ENCODE results near the gene IL5.
A peak's percentile ranks its signal among the peaks of the same experiment; 100 is the strongest.
"Not testable (repeated sequence)": the region's sequence is repeated elsewhere in the genome, so short reads cannot be mapped to it uniquely, and the experiment has no call there.

The IL5 gene

DNA sequence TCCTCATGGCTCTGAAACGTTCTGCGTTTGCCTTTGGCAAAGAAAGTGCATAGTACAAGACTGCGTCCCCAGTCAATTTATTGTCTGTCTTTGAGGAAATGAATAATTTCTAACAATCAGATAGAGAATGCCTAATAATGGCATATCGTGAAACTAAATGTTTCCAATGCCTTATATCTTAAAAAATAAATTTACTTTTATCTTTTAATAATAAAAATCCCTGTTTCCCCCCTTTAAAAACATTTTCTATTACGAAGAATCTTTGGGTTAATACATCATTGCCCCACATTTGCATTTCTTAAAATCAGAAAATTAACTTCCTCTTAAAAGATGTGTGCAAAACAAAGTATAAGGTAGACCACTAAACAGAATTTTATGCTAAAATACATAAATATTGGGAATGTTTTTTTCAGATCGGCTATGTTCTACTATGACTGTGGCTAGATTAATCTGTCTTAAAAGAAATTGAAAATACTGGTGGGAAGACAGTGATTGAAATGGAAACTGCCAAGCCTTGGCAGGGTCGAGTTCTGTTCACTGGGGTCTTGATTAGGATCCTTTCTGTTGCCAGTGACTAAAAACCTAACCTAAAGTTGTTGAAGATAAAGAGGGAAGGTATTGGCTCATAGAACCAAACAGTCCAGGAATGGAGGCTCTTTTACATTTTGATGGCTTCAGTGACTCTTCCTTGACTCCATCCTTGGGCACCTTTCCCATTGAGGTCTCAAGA is at the start of gene IL5:
Gene IL5 (minus strand): TSS at position 51 of the 730 bp plus-strand sequence. CDS start 44 bp downstream, at position 7.
- no peak for FAIRE-seq

DNA sequence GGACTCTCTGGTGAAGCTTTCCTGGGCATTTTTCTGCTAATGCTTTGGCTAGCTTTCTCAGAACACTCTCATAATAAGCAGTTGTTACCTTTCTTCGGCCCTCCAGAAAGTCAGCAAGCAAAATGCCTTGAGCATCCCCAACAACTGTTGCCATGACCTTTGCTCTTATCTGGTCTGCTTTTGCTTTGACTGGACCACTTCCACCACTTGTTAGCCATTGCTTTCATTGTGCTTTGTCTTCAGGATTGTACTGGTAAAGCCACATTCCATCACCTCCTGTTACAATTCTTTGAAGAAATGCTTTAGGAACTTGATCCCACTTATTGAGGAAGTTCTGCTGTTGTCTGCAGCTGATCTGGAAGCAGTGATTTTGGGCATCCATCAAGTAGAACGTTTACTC is 49.2 kb upstream of the IL5 start:
- no peak for FAIRE-seq

DNA sequence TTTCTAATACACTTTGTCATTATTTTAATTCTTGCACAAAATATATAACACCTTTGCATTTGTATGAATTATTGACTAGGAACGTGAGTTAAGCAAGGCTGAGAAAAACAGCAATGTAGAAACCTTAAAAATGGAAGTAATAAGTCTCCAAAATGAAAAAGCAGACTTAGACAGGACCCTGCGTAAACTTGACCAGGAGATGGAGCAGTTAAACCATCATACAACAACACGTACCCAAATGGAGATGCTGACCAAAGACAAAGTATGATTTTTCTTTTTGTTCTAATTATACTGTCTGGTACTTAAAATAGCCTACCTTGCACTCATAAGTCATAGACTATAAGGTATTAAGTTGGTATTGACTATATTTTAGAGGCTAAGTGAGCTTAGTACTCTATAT is 47.8 kb upstream of the IL5 start:
- peak; percentile 38 for FAIRE-seq

GRCh38 chr5:132589467-132589866 is 46.1 kb upstream of the IL5 start:
- no peak for FAIRE-seq

DNA sequence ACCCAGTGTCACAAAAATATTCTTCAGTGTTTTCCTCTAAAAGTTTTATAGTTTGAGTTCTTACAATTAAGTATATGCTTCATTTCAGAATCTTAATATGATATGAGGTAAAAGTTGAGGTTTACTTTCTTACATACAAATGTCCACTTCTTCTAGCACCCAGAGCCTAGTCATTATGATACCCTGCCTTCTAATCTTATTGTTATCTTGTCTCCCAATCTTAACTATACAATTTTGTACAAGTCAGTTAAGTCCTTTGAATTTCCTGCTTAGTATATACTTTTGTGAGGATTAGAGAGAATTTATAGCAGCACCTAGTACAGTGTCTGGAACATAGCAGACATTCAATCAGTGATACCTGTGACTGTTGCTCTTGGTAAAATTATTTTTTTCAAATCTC is 42.7 kb upstream of the IL5 start:
- no peak for FAIRE-seq

DNA sequence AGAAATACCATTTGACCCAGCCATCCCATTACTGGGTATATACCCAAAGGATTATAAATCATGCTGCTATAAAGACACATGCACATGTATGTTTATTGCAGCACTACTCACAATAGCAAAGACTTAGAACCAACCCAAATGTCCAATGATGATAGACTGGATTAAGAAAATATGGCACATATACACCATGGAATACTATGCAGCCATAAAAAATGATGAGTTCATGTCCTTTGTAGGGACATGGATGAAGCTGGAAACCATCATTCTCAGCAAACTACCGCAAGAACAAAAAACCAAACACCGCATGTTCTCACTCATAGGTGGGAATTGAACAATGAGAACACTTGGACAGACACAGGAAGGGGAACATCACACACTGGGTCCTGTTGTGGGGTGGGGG is 41.2 kb upstream of the IL5 start:
- not testable (repeated sequence) for FAIRE-seq

GRCh38 chr5:132576123-132576522 is 32.8 kb upstream of the IL5 start:
- no peak for FAIRE-seq

DNA sequence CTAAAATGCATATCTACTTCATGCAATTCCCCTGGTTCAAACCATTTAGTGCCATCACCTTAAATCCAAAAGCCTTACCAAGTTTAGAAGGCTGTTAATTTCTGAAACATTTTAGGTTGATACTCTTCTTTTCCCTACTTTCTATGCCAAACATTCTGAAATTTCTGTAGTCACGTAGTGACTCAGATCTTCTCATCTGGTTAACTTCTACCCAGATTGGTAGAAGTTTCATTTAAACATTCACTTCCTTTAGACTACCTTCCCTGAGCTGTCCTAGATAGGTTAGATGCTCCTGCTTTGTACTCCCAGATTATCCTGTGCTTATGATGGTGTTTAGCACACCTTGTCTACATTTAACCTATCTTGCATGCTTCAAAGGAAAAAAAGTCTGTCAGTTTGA is 23.3 kb upstream of the IL5 start:
- no peak for FAIRE-seq

DNA sequence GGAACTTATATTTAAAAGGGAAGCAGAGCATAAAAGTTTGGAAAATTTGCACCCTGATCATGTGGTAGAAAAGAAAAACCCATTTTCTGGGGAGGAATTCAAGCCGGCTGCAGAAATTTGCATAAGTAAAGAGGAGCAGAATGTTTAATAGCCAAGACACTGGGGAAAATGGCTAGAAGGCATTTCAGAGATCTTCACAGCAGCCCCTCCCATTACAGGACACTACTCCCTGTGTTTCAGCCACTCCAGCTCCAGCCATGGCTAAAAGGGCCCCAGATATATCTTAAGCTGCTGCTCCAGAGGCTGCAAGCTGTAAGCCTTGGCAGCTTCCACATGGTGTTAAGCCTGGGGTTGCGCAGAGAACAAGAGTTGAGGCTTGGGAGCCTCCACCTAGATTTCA is 21.2 kb upstream of the IL5 start:
- FAIRE-seq, result not testable (repeated sequence)

- no peak for FAIRE-seq
Observed at GRCh38 chr5:132561601-132562000, 18.3 kb upstream of the IL5 start.

DNA sequence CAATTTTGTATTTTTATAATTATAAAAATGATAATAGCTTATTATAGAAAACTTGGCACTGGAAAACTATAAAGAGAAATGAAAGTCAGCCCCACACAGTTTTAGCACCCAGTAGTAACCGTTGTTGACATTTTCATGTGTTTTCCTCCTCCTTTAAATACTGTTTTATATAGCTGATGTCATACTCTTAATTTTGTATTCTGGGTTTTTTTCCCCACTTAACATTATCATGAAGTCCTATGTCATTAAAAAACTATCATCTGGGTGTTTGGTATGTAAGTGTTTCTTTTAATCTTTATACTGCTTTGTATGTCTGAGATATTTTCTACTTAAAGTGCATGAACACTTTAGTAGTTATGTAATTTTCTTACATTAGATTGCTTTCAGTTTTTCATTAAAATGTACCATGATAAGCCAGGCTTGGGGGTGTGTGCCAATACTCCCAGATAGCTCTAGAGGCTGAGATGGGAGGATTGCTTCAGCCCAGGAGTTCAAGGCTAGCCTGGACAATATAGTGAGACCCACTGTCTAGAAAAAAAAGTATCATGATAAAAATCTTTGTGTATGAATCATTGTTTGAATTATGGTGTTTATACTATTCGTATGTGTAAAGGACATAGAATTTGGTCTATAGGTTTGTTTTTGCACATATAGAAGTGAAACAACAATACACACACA is 16.2 kb upstream of the IL5 start:
- FAIRE-seq, result peak; percentile 85

- peak; percentile 60 for FAIRE-seq
Observed at GRCh38 chr5:132557478-132558172, 14.3 kb upstream of the IL5 start.

GRCh38 chr5:132556763-132557477 is 13.6 kb upstream of the IL5 start, which contains the start of gene RAD50:
Gene RAD50 (plus strand): TSS chr5:132556977. CDS start chr5:132557325, 348 bp downstream.
- FAIRE-seq, result no peak

DNA sequence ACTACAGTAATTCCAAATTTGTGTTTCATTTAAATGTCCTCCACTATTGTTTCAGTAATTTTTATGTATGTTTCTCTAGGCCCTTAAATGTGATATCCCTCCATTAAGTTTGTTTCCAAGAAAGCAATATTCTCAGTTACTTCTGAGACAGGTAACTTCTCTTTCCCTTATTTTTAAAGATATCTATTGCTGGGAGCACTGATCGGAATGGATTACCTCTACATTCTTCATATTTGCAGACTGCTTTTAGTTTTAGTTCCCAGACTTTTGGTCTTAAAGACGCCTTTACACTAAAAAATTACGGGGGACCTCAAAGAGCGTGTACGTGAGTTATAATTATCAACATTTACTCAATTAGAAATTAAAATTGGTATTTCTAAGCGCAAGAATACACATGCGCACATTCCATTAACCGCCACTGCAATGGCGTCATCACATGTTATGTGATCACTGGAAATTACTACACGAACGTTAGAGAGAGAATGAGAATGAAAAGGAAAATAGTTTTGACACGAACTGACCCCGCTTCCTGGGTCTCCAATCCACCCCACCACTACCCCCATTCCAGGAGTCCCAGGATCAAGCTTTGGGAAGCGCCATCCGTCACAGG is 12.9 kb upstream of the IL5 start:
- FAIRE-seq, result peak; percentile 70

GRCh38 chr5:132549576-132549975 is 6.3 kb upstream of the IL5 start:
- FAIRE-seq, result no peak

DNA sequence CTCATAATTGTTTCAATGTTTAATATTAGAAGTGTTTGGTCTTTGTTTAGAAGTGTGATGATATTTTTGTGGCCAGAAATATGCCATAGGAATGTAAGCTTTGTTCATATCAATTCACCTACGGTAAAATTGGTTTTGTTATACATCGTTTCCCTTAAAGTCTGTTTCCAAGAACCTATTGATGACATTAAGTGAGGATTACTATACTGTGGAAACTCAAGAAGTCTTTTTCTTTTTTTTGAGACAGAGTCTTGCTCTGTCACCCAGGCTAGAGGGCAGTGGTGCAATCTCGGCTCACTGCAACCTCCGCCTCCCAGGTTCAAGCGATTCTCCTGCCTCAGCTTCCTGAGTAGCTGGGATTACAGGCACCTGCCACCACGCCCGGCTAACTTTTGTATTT is 5.5 kb upstream of the IL5 start:
- not testable (repeated sequence) for FAIRE-seq

- FAIRE-seq, result no peak
Observed at GRCh38 chr5:132547269-132547668, 3.9 kb upstream of the IL5 start.

DNA sequence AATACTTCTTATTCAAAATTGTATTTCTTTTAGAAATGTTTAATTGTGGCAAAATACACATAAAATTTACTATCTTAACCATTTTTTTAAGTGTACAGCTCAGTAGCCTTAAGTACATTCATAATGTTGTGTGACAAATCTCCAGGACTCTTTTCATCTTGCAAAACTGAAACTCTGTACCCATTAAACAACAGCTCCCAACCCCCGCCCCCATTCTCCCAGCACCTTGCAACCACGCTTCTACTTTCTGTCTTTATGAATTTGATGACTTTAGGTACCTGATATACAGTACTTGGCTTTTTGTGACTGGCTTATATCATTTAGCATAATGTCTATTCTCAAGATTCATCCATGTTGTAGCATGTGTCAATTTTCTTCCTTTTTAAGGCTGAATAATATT is 2.8 kb upstream of the IL5 start:
- FAIRE-seq, result no peak

DNA sequence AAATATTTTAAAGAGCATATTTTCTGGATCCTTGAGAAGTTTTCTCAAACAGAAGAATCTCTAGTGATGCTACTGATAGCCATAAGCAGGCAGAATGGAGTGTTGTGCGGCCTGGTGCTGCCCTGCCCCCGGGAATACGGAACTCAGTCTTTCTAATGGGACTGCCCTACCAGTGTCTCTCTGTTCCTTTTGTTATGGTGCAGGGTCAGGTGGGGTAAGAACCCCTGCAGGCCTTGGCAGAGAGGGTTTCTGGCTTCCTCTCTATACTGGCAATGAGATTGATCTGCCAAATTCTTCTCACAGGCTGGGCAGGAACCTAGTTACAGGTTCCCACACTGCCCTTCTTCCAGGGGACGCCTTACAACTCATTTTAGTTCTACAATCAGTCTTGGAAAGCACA is 2.6 kb downstream of the IL5 start:
- no peak for FAIRE-seq

DNA sequence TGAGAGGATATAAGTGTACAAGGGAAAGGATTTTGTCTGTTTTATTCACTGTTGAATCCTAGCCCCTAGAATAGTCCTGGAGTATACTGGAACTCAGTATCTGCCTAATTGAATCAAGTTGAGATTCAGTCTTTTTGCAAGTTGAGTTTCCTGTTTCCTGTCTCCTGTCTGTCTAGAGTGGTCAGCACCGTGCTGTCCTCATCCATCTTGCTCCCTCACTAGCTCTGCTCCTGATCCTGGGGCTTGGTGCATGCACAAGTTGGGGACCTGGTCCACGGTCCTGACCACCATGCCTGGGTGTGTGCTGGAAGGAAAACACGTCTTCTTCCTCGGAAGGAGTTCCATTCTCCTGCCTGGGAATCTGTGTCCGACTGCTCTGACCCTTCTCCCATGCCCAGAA is 3.2 kb downstream of the IL5 start:
- FAIRE-seq, result no peak

DNA sequence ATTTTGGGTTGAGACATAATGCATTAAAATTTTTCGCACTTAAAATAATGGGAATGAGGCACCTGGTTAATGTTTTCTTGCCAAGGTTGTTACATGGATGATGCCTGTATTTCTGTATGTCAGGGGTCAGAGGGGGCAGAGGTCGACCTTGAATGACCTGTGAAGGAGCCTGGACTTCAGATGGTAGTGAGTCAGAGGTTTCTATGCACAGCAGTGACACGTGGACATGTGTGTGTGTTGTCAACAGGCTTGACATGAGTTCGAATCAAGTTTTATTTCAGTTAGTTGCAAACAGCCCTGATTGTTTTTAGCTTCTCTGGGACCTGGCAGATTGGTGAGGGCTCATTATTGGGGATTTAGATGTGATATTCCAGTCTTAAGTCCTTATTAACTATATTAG is 3.6 kb downstream of the IL5 start:
- no peak for FAIRE-seq

DNA sequence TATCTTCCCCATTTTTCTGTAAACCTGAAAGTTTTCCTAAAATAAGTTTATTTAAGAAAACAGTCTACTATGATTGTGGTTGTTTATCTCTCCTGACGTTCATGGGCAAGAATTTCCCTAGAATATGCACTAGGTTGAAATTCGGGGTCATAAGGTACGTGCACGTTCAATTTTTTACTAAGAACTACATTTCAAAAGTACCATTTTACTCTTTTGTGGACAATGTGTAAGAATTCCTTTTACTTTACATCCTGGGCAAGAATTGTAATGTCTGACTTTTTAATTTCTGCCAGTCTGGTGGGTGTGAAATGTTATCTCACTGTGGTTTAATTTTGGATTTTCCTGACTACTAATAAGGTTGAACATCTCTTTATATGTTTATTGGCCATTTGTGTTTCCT is 12.4 kb downstream of the IL5 start:
- FAIRE-seq, result no peak
